Measurements from ENCODE around the gene BRPF1. TPM values are rescaled to one million over a fixed set of nuclear protein-coding genes. Genes with fewer than 3 reads are reported as not detected.

The BRPF1 gene
- total RNA-seq, 1 donor from 2014 or later, result 19.5 TPM

GRCh38 chr3:9783954-9784353 lies 52.4 kb downstream of the BRPF1 start:
- H3K79me2 ChIP-seq (ENCODE audit: insufficient read depth, low read length), result no peaks in the 10 kb centered on the region
- H4K20me1 ChIP-seq (ENCODE audit: insufficient read depth, low read length), result no peaks in the 10 kb centered on the region
- H3K27me3 Mint-ChIP-seq (ENCODE audit: low read depth, unreplicated experiment), result no peaks in the 10 kb centered on the region
- H3K4me3 Mint-ChIP-seq (ENCODE audit: unreplicated experiment), result no peak overlapping the region
- no peaks in the 10 kb centered on the region for H3K27me3 ChIP-seq (ENCODE audit: insufficient read depth, low read length)
- no peaks in the 10 kb centered on the region for H3K9me3 Mint-ChIP-seq (ENCODE audit: unreplicated experiment)
- FAIRE-seq (no peak), DNase-seq (ENCODE audit: low read depth) (no peak)
- peaks cover 1% of the 10 kb centered on the region for H3K4me1 ChIP-seq (ENCODE audit: insufficient read depth, low read length)
- no peak for TF ChIP-seq EZH2 (IDR thresholded peaks at IDR 0.05; ENCODE audit: insufficient read depth, low read length)
- TF ChIP-seq, protein P1, sequence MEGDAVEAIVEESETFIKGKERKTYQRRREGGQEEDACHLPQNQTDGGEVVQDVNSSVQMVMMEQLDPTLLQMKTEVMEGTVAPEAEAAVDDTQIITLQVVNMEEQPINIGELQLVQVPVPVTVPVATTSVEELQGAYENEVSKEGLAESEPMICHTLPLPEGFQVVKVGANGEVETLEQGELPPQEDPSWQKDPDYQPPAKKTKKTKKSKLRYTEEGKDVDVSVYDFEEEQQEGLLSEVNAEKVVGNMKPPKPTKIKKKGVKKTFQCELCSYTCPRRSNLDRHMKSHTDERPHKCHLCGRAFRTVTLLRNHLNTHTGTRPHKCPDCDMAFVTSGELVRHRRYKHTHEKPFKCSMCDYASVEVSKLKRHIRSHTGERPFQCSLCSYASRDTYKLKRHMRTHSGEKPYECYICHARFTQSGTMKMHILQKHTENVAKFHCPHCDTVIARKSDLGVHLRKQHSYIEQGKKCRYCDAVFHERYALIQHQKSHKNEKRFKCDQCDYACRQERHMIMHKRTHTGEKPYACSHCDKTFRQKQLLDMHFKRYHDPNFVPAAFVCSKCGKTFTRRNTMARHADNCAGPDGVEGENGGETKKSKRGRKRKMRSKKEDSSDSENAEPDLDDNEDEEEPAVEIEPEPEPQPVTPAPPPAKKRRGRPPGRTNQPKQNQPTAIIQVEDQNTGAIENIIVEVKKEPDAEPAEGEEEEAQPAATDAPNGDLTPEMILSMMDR (IDR thresholded peaks at IDR 0.05; ENCODE audit: insufficient read depth, low read depth, low read length), result no peak
- H3K36me3 Mint-ChIP-seq (ENCODE audit: low read depth, unreplicated experiment), result peaks cover 24% of the 10 kb centered on the region
- no peak overlapping the region for H2AFZ ChIP-seq (ENCODE audit: low read depth, low read length)
- no peaks in the 10 kb centered on the region for H3K9me3 ChIP-seq (ENCODE audit: insufficient read depth, low read depth, low read length)
- H3K4me1 Mint-ChIP-seq (ENCODE audit: low read depth, unreplicated experiment), result peaks cover 28% of the 10 kb centered on the region
- no peak overlapping the region for H3K4me2 ChIP-seq (ENCODE audit: low read length)
- peaks cover 31% of the 10 kb centered on the region for H3K36me3 ChIP-seq (ENCODE audit: insufficient read depth, low read length)
- no peak overlapping the region for H3K27ac Mint-ChIP-seq (ENCODE audit: unreplicated experiment)
- H3K4me3 ChIP-seq (ENCODE audit: insufficient read depth, low read depth, low read length), result no peak overlapping the region
- H3K9ac ChIP-seq (ENCODE audit: low read length), result no peak overlapping the region
- no peak overlapping the region for H3K27ac ChIP-seq (ENCODE audit: low read depth, low read length)

DNA sequence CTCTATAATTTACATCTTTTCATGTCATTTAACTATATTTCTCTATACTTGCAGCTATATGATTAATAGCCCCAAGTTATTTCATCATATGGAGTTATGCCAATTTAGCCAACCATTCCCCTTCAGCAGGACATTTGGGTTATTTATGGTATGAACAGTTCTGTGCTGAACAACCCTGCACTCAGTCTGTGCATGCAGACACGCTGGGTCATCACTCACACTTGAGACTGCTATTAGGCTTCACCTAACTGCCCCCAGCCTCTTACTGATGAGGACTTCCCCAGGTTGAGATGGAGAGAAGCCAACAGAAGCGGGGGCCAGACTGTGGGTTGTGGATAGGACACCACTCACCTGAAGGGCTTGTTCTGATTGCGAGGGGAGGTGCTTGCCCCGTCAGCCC lies 53.4 kb downstream of the BRPF1 start:
- Mint-ChIP-seq H3K4me3 (ENCODE audit: unreplicated experiment) (no peak overlapping the region), H3K9me3 (ENCODE audit: unreplicated experiment) (no peaks in the 10 kb centered on the region), H3K27ac (ENCODE audit: unreplicated experiment) (no peak overlapping the region), H3K36me3 (ENCODE audit: low read depth, unreplicated experiment) (peaks cover 31% of the 10 kb centered on the region), H3K4me1 (ENCODE audit: low read depth, unreplicated experiment) (peaks cover 19% of the 10 kb centered on the region), H3K27me3 (ENCODE audit: low read depth, unreplicated experiment) (no peaks in the 10 kb centered on the region)
- no peak overlapping the region for H3K27ac ChIP-seq (ENCODE audit: low read depth, low read length)
- no peak overlapping the region for H3K9ac ChIP-seq (ENCODE audit: low read length)
- no peaks in the 10 kb centered on the region for H4K20me1 ChIP-seq (ENCODE audit: insufficient read depth, low read length)
- no peak overlapping the region for H3K4me2 ChIP-seq (ENCODE audit: low read length)
- no peaks in the 10 kb centered on the region for H3K9me3 ChIP-seq (ENCODE audit: insufficient read depth, low read depth, low read length)
- H3K79me2 ChIP-seq (ENCODE audit: insufficient read depth, low read length), result no peaks in the 10 kb centered on the region
- no peak overlapping the region for H2AFZ ChIP-seq (ENCODE audit: low read depth, low read length)
- H3K27me3 ChIP-seq (ENCODE audit: insufficient read depth, low read length), result no peaks in the 10 kb centered on the region
- FAIRE-seq (no peak), DNase-seq (ENCODE audit: low read depth) (no peak)
- H3K4me3 ChIP-seq (ENCODE audit: insufficient read depth, low read depth, low read length), result no peak overlapping the region
- peaks cover 31% of the 10 kb centered on the region for H3K36me3 ChIP-seq (ENCODE audit: insufficient read depth, low read length)
- TF ChIP-seq, protein P1 (IDR thresholded peaks at IDR 0.05; ENCODE audit: insufficient read depth, low read depth, low read length), result no peak
- no peak for TF ChIP-seq EZH2 (IDR thresholded peaks at IDR 0.05; ENCODE audit: insufficient read depth, low read length)
- H3K4me1 ChIP-seq (ENCODE audit: insufficient read depth, low read length), result no peaks in the 10 kb centered on the region

DNA sequence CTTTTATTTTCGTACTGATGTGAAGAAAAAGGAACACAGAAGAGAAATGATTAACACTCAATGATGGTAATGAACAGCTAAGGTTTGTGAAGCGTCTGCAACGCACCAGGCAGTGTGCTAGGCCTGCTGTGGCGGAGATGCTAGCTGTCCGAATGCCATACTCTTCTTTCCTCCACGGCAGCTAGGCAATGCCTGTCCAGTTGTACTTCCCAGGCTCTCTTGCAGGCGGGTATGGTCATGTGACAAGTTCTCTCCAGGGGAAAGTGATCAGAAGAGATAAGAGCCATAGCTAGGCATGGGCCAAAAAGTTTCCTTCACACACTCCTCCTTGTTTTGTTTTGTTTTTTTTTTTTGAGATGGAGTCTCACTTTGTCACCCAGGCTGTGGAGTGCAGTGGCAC lies 54.1 kb downstream of the BRPF1 start:
- Histone ChIP-seq H3K9me3 (ENCODE audit: insufficient read depth, low read depth, low read length) (no peaks in the 10 kb centered on the region), H4K20me1 (ENCODE audit: insufficient read depth, low read length) (no peaks in the 10 kb centered on the region), H3K36me3 (ENCODE audit: insufficient read depth, low read length) (peaks cover 28% of the 10 kb centered on the region), H2AFZ (ENCODE audit: low read depth, low read length) (no peak overlapping the region), H3K4me2 (ENCODE audit: low read length) (no peak overlapping the region), H3K4me3 (ENCODE audit: insufficient read depth, low read depth, low read length) (no peak overlapping the region), H3K4me1 (ENCODE audit: insufficient read depth, low read length) (no peaks in the 10 kb centered on the region), H3K9ac (ENCODE audit: low read length) (no peak overlapping the region), H3K27me3 (ENCODE audit: insufficient read depth, low read length) (no peaks in the 10 kb centered on the region), H3K79me2 (ENCODE audit: insufficient read depth, low read length) (peaks cover 2% of the 10 kb centered on the region), H3K27ac (ENCODE audit: low read depth, low read length) (no peak overlapping the region)
- H3K4me3 Mint-ChIP-seq (ENCODE audit: unreplicated experiment), result no peak overlapping the region
- no peak for FAIRE-seq
- peaks cover 13% of the 10 kb centered on the region for H3K4me1 Mint-ChIP-seq (ENCODE audit: low read depth, unreplicated experiment)
- no peak overlapping the region for H3K27ac Mint-ChIP-seq (ENCODE audit: unreplicated experiment)
- TF ChIP-seq, protein P1 (IDR thresholded peaks at IDR 0.05; ENCODE audit: insufficient read depth, low read depth, low read length), result no peak
- H3K27me3 Mint-ChIP-seq (ENCODE audit: low read depth, unreplicated experiment), result no peaks in the 10 kb centered on the region
- DNase-seq (ENCODE audit: low read depth), result no peak
- H3K36me3 Mint-ChIP-seq (ENCODE audit: low read depth, unreplicated experiment), result peaks cover 32% of the 10 kb centered on the region
- no peaks in the 10 kb centered on the region for H3K9me3 Mint-ChIP-seq (ENCODE audit: unreplicated experiment)

Measured in astrocyte (in vitro differentiated cells and primary cell).